Measurements from ENCODE around the gene WDR43.

Gene WDR43

GRCh38 chr2:28952836-28953211, 58.4 kb downstream of the WDR43 start:
- Histone ChIP-seq H3K4me1 (ENCODE audit: control insufficient read depth in 1 of 2, insufficient read depth in 1 of 2, low read depth in 1 of 2, low read length in 1 of 2) (peaks cover 26 to 36% of the 10 kb centered on the region in 2 experiments), H3K4me3 (ENCODE audit: low read depth in 1 of 2, low read length in 1 of 2) (peak overlapping the region; percentile 25 to 44), H3K9me3 (no peaks in the 10 kb centered on the region), H3K27me3 (no peaks in the 10 kb centered on the region), H3K27ac (peak overlapping the region; percentile 75), H3K36me3 (no peaks in the 10 kb centered on the region)
- TF ChIP-seq, protein P1, sequence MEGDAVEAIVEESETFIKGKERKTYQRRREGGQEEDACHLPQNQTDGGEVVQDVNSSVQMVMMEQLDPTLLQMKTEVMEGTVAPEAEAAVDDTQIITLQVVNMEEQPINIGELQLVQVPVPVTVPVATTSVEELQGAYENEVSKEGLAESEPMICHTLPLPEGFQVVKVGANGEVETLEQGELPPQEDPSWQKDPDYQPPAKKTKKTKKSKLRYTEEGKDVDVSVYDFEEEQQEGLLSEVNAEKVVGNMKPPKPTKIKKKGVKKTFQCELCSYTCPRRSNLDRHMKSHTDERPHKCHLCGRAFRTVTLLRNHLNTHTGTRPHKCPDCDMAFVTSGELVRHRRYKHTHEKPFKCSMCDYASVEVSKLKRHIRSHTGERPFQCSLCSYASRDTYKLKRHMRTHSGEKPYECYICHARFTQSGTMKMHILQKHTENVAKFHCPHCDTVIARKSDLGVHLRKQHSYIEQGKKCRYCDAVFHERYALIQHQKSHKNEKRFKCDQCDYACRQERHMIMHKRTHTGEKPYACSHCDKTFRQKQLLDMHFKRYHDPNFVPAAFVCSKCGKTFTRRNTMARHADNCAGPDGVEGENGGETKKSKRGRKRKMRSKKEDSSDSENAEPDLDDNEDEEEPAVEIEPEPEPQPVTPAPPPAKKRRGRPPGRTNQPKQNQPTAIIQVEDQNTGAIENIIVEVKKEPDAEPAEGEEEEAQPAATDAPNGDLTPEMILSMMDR (IDR thresholded peaks at IDR 0.05): peak; percentile 10

DNA sequence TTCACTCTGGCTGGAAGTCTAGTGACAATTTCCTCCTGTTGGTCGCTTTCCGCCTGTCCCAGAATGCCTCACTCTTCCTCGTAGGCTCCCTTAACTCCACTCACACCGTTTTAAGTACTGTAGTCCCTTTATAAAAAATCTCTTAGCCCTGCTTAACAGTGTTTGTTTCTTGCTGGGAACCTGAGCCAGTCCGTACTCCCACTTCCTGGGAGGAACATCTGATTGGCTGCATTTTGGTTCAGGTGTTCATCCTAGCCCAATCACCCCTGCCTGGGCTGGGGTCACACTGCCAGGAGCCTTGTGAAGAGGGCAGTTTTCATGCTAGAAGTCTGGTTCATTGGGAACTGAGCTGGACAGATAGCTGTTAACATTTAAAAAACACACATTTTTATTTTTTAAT, 61.0 kb downstream of the WDR43 start:
- no peak overlapping the region for H3K27ac ChIP-seq
- no peaks in the 10 kb centered on the region for H3K36me3 ChIP-seq
- no peak overlapping the region for H3K4me3 ChIP-seq (ENCODE audit: low read depth in 1 of 2, low read length in 1 of 2)
- TF ChIP-seq, protein P1 (IDR thresholded peaks at IDR 0.05): no peak
- H3K27me3 ChIP-seq: no peaks in the 10 kb centered on the region
- H3K9me3 ChIP-seq: no peaks in the 10 kb centered on the region
- peaks cover 26 to 36% of the 10 kb centered on the region in 2 experiments for H3K4me1 ChIP-seq (ENCODE audit: control insufficient read depth in 1 of 2, insufficient read depth in 1 of 2, low read depth in 1 of 2, low read length in 1 of 2)

DNA sequence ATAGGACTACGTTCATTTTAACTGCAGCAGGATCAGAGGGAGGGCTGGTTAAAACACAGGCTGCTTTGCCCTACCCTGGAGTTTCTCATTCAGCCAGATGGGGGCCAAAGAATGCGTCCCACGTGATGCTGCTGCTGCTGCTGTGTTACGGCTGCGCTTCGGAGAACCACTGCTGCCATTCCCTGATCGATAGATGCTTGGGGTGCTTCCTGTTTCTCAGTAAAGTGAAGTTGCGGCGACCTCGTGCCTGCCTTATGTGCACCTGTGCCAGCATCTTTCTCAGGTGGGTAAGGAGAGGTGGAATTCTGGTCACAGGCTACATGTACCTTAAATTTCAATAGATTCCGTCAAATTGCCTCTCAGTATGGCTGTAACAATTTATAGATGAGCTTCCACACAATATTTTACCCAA, 62.0 kb downstream of the WDR43 start:
- no peaks in the 10 kb centered on the region for H3K9me3 ChIP-seq
- H3K36me3 ChIP-seq: no peaks in the 10 kb centered on the region
- TF ChIP-seq, protein P1 (IDR thresholded peaks at IDR 0.05): no peak
- H3K4me1 ChIP-seq (ENCODE audit: control insufficient read depth in 1 of 2, insufficient read depth in 1 of 2, low read depth in 1 of 2, low read length in 1 of 2): peaks cover 23 to 29% of the 10 kb centered on the region in 2 experiments
- H3K4me3 ChIP-seq (ENCODE audit: low read depth in 1 of 2, low read length in 1 of 2): no peak overlapping the region
- no peaks in the 10 kb centered on the region for H3K27me3 ChIP-seq
- no peak overlapping the region for H3K27ac ChIP-seq

- no peak overlapping the region for H3K27ac ChIP-seq
- H3K9me3 ChIP-seq: no peaks in the 10 kb centered on the region
- H3K36me3 ChIP-seq: no peaks in the 10 kb centered on the region
- no peaks in the 10 kb centered on the region for H3K27me3 ChIP-seq
- no peak overlapping the region for H3K4me3 ChIP-seq (ENCODE audit: low read depth in 1 of 2, low read length in 1 of 2)
- TF ChIP-seq, protein P1 (IDR thresholded peaks at IDR 0.05): no peak
- H3K4me1 ChIP-seq (ENCODE audit: control insufficient read depth in 1 of 2, insufficient read depth in 1 of 2, low read depth in 1 of 2, low read length in 1 of 2): peaks cover 19 to 25% of the 10 kb centered on the region in 2 experiments
Measured at GRCh38 chr2:28956890-28957289, 62.4 kb downstream of the WDR43 start.

DNA sequence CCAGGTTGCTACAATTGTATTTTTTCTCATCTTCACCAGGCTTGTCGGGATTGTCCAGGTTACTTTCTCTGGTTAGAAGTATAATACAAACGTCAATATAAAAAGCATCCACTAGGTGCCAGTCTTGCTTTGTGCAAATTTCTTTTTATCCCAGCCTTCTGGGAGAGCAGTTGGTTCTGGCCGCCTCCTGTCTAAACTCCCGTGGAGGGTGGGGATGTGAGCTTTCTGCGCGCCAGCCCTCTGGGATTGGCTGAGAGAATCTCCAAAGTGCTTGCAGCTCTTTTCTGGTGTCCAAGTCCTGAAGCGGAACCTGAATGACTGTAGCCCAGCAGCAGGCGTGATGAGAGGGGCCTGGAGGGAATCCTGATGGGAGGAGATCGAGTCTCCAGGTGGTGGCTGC, 64.2 kb downstream of the WDR43 start:
- Histone ChIP-seq H3K4me1 (ENCODE audit: control insufficient read depth in 1 of 2, insufficient read depth in 1 of 2, low read depth in 1 of 2, low read length in 1 of 2) (peaks cover under 1 to 7% of the 10 kb centered on the region in 2 experiments), H3K27ac (no peak overlapping the region), H3K27me3 (no peaks in the 10 kb centered on the region), H3K4me3 (ENCODE audit: low read depth in 1 of 2, low read length in 1 of 2) (no peak overlapping the region), H3K36me3 (no peaks in the 10 kb centered on the region), H3K9me3 (no peaks in the 10 kb centered on the region)
- TF ChIP-seq, protein P1 (IDR thresholded peaks at IDR 0.05): no peak

- H3K4me3 ChIP-seq (ENCODE audit: low read depth in 1 of 2, low read length in 1 of 2): no peak overlapping the region
- TF ChIP-seq, protein P1 (IDR thresholded peaks at IDR 0.05): no peak
- peaks cover 0 to 6% of the 10 kb centered on the region in 2 experiments for H3K4me1 ChIP-seq (ENCODE audit: control insufficient read depth in 1 of 2, insufficient read depth in 1 of 2, low read depth in 1 of 2, low read length in 1 of 2)
- H3K9me3 ChIP-seq: no peaks in the 10 kb centered on the region
- no peaks in the 10 kb centered on the region for H3K27me3 ChIP-seq
- H3K36me3 ChIP-seq: no peaks in the 10 kb centered on the region
- no peak overlapping the region for H3K27ac ChIP-seq
Measured at GRCh38 chr2:28960401-28960800, 65.9 kb downstream of the WDR43 start.
